ENCODE data around the gene KMT5C. TPM values are rescaled to one million over a fixed set of nuclear protein-coding genes. Genes with fewer than 3 reads are reported as not detected.

KMT5C gene
- total RNA-seq, 2 experiments from 2014 or later: 17.4 to 18.1 TPM

DNA sequence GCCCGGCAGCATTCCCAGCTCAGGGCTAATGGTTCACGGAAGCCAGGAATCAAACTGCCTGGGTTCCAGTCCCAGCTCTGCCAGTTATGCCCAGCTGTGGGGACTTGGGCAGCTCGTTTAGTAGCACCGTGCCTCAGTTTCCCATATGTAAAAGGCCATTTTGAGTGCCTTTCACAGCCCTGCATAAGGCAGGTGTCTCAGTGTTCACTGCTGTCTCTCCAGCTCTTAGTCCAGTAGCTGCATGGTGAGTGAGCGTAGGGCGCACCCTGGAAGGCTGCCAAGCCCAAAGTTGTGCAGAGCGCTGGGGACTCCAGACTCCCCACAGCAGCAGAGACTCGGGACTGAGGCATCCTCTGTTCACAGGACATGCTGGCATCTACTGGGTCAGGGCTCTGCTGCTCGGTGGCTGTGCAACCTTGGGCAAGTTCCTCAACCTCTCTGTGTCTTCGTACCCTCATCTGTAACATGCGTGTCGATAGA, 51.6 kb downstream of the KMT5C start:
- POLR2A ChIA-PET: interaction anchor here (1.2 to 3.6 kb wide), 2 partner anchors 10 to 16 kb away, joined by 5 to 14 read pairs; partner anchors contain the start of gene UBE2S
- CTCF ChIA-PET: interaction anchor here (2.0 kb wide), 1 partner anchor 89 kb away, joined by 6 read pairs; no protein-coding TSS in a partner anchor

- ChIA-PET POLR2A (interaction anchor here (0.6 kb wide), 1 partner anchor 156 kb away, joined by 3 read pairs; no protein-coding TSS in a partner anchor), CTCF (no interaction called here)
Measured at GRCh38 chr19:55391702-55392615, 52.3 kb downstream of the KMT5C start.

DNA sequence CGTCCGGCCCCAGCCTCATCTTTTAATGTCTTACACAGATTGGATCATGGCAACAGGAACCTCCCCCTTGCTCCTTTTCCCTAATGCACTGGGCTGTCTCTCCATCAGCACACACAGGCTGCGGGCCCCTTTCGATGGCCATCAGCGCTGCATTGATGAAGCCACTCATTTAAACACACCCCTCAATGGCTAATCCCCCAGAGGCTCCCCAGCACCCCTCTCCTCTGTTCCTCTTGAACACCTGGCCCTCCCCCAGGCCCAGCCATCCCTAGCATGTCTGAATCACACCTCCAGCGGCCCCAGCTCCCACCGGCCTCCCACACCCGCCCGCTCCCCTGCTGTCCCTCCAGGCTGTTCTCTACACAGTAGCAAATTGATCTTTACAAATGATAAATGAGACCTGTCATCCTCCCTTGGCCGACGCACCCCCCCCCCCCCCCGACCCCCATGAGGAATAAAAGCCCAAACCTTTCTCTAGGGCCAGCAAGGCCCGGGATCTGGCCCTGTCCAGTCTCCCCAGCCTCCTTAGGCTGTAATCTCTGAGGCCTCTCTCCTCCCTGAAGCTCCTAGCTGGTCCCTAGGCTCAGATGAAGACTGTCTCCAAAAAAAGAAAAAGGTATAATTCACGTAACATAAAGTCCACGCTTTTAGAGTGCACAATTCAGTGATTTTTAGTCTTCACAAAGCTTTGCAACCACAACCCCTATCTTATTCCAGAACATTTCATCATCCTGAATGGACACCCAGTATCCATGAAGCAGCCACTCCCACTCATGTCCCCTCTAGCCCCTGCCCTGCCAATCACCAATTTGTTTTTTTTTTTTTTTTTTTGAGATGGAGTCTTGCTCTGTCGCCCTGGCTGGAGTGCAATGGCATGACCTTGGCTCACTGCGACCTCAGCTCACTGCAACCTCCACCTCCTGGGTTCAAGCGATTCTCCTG, 53.4 kb downstream of the KMT5C start:
- CTCF ChIA-PET: no interaction called here
- POLR2A ChIA-PET: interaction anchor here (0.6 to 1.6 kb wide), 2 partner anchors 14 to 157 kb away, joined by 3 read pairs; no protein-coding TSS in a partner anchor

Other genes with a start within 250 kb of the KMT5C start
- 10 to 100 TPM; 87.4 to 89.7 TPM for gene PPP1R12C, start 222.2 kb upstream of the KMT5C start, total RNA-seq
- not detected for gene TNNT1, start 190.7 kb upstream of the KMT5C start, total RNA-seq
- not detected for gene TNNI3, start 182.1 kb upstream of the KMT5C start, total RNA-seq
- gene DNAAF3, start 173.3 kb upstream of the KMT5C start, total RNA-seq: not detected
- gene SYT5, start 159.6 kb upstream of the KMT5C start, total RNA-seq: not detected
- not detected for gene PTPRH, start 130.4 kb upstream of the KMT5C start, total RNA-seq
- gene TMEM86B, start 111.1 kb upstream of the KMT5C start, total RNA-seq: 1 to 10 TPM; 6.5 to 7.6 TPM
- gene PPP6R1, start 80.9 kb upstream of the KMT5C start, total RNA-seq: 100 to 1,000 TPM; 226 to 230 TPM
- 10 to 100 TPM; 74.4 to 79.6 TPM for gene HSPBP1, start 59.8 kb upstream of the KMT5C start, total RNA-seq
- 1 to 10 TPM; 4.8 to 5.7 TPM for gene BRSK1, start 55.9 kb upstream of the KMT5C start, total RNA-seq
- gene TMEM150B, start 14.5 kb upstream of the KMT5C start, total RNA-seq: under 1 TPM in 1 of 2 experiments, not detected in 1; 0.31 TPM
- gene COX6B2, start 14.8 kb downstream of the KMT5C start, total RNA-seq: not detected
- not detected for gene GARIN5B, start 23.4 kb downstream of the KMT5C start, total RNA-seq
- under 1 TPM; 0.08 to 0.21 TPM for gene IL11, start 30.6 kb downstream of the KMT5C start, total RNA-seq
- gene TMEM190, start 37.0 kb downstream of the KMT5C start, total RNA-seq: not detected
- 10 to 100 TPM; 11.3 to 12.1 TPM for gene TMEM238, start 44.4 kb downstream of the KMT5C start, total RNA-seq
- gene RPL28, start 46.1 kb downstream of the KMT5C start, total RNA-seq: 1,000 to 10,000 TPM; 2,223 to 2,277 TPM
- gene UBE2S, start 67.9 kb downstream of the KMT5C start, total RNA-seq: 100 to 1,000 TPM; 296 to 311 TPM
- not detected for gene SHISA7, start 103.4 kb downstream of the KMT5C start, total RNA-seq
- gene ISOC2, start 121.8 kb downstream of the KMT5C start, total RNA-seq: 10 to 100 TPM; 34.4 to 36.6 TPM
- not detected for gene C19orf85, start 124.9 kb downstream of the KMT5C start, total RNA-seq
- gene ZNF628, start 136.7 kb downstream of the KMT5C start, total RNA-seq: 1 to 10 TPM; 6.4 to 7.4 TPM
- 10 to 100 TPM; 32.7 to 33.1 TPM for gene NAT14, start 145.3 kb downstream of the KMT5C start, total RNA-seq
- under 1 TPM; 0.63 to 0.99 TPM for gene SSC5D, start 148.6 kb downstream of the KMT5C start, total RNA-seq
- not detected for gene SBK2, start 197.3 kb downstream of the KMT5C start, total RNA-seq
- gene SBK3, start 205.7 kb downstream of the KMT5C start, total RNA-seq: not detected
- gene ZNF579, start 241.0 kb downstream of the KMT5C start, total RNA-seq: 1 to 10 TPM; 6.9 to 7.5 TPM